Caco-2 (cell line): ENCODE data around the gene CAMK2G. TPM values are rescaled to one million over a fixed set of nuclear protein-coding genes. Genes with fewer than 3 reads are reported as not detected.

Source experiments
- BruUV-seq: library from RNA; stranded (reverse); fragments of 400-500 nt; replicated peaks from 2 replicates; lab custom pipeline; 2021; lab: Mats Ljungman, UMichigan
- CTCF ChIA-PET: fragments of 300-600 bp; sonication (Branson Sonifier 250); formaldehyde crosslinking; loops from one replicate; lab custom pipeline; 2022; ENCODE audit warnings: antibody characterized with exemption; lab: Charles Lee
- POLR2A ChIA-PET: fragments of 300-600 bp; sonication (Branson Sonifier 250); formaldehyde crosslinking; loops from one replicate; lab custom pipeline; 2022; ENCODE audit warnings: antibody characterized with exemption; lab: Charles Lee
- DNase-seq, 2 experiments: peaks; one replicate each; pipeline versions ENCODE4 v3.0.0 to v3.0.0-alpha.2; 2020 to 2022
- H3K27me3 ChIP-seq: replicated peaks from 2 replicates; pipeline ENCODE4 v1.6.0; 2011; ENCODE audit warnings: low read length; ENCODE audit not compliant: control insufficient read depth, insufficient read depth
- H3K36me3 ChIP-seq: 2 replicates; pipeline ENCODE4 v1.5.1; 2011; ENCODE audit warnings: low read length; ENCODE audit not compliant: control insufficient read depth, insufficient read depth
- H3K4me1 ChIP-seq: fragments of 250-450 bp; sonication (Bioruptor Pico); 2 replicates; pipeline ENCODE4 v1.5.1; 2020; ENCODE audit warnings: mild to moderate bottlenecking
- H3K4me3 ChIP-seq: 2 replicates; pipeline ENCODE4 v1.5.1; 2011; ENCODE audit warnings: low read depth, mild to moderate bottlenecking, control low read depth, low read length
- H3K9me3 ChIP-seq: fragments of 250-450 bp; sonication (Bioruptor Pico); 2 replicates; pipeline ENCODE4 v1.5.1; 2020; ENCODE audit warnings: mild to moderate bottlenecking, moderate library complexity
- H3K27ac Mint-ChIP-seq: one replicate; pipeline ENCODE4 v1.8.0; 2022; ENCODE audit warnings: mixed read lengths; ENCODE audit not compliant: unreplicated experiment
- H3K27me3 Mint-ChIP-seq: one replicate; pipeline ENCODE4 v1.8.0; 2022; ENCODE audit warnings: mixed read lengths; ENCODE audit not compliant: insufficient read depth, unreplicated experiment
- H3K36me3 Mint-ChIP-seq: one replicate; pipeline ENCODE4 v1.8.0; 2022; ENCODE audit warnings: mild to moderate bottlenecking, mixed read lengths; ENCODE audit not compliant: insufficient read depth, unreplicated experiment
- H3K4me1 Mint-ChIP-seq: one replicate; pipeline ENCODE4 v1.8.0; 2022; ENCODE audit warnings: low read depth, mixed read lengths; ENCODE audit not compliant: unreplicated experiment
- H3K4me3 Mint-ChIP-seq: one replicate; pipeline ENCODE4 v1.8.0; 2022; ENCODE audit warnings: mild to moderate bottlenecking, moderate library complexity, mixed read lengths; ENCODE audit not compliant: unreplicated experiment
- H3K9me3 Mint-ChIP-seq: one replicate; pipeline ENCODE4 v1.8.0; 2022; ENCODE audit warnings: mixed read lengths; ENCODE audit not compliant: unreplicated experiment
- CTCF ChIP-seq, 2 experiments: fragments of 200-600 bp in 1 of 2; IDR thresholded peaks; 1 replicate in 1 of 2; 2 replicates in 1 of 2; pipeline versions ENCODE4 v1.5.1 to v1.8.0; 2011 to 2022; ENCODE audit warnings: antibody characterized with exemption in 1 of 2, control low read depth in 1 of 2, inconsistent platforms in 1 of 2, low read depth in 1 of 2, low read length in 1 of 2, mild to moderate bottlenecking in 1 of 2, moderate library complexity in 1 of 2; ENCODE audit not compliant: insufficient read depth in 1 of 2, severe bottlenecking in 1 of 2, unreplicated experiment in 1 of 2
- intact Hi-C: fragments of 100-400 bp; cut with micrococcal nuclease; formaldehyde crosslinking; loops from one replicate; pipeline ENCODE4 v1.10.0; 2022; ENCODE audit not compliant: unreplicated experiment
- total RNA-seq: library from RNA; stranded (reverse); gene quantifications from 2 replicates; pipeline ENCODE4 v1.2.3, GENCODE V29; 2022

CAMK2G gene
- total RNA-seq, 1 experiment from 2014 or later: 78.8 TPM

- H3K36me3 ChIP-seq: no peaks in the 10 kb centered on the region
- H3K4me1 Mint-ChIP-seq: peaks cover 17% of the 10 kb centered on the region
- DNase-seq: no peak
- no peaks in the 10 kb centered on the region for H3K36me3 Mint-ChIP-seq
- H3K9me3 ChIP-seq: no peaks in the 10 kb centered on the region
- H3K9me3 Mint-ChIP-seq: no peaks in the 10 kb centered on the region
- no peak overlapping the region for H3K4me3 Mint-ChIP-seq
- no peaks in the 10 kb centered on the region for H3K27me3 Mint-ChIP-seq
- H3K27me3 ChIP-seq: no peaks in the 10 kb centered on the region
- CTCF ChIA-PET: interaction anchor here (2.0 to 6.2 kb wide), 2 partner anchors 13 to 30 kb away, joined by 5 to 60 read pairs; no protein-coding TSS in a partner anchor
- no TSS peak for BruUV-seq
- peaks cover 9% of the 10 kb centered on the region for H3K4me1 ChIP-seq
- no peak overlapping the region for H3K27ac Mint-ChIP-seq
- POLR2A ChIA-PET: no interaction called here
- TF ChIP-seq CTCF (IDR thresholded peaks at IDR 0.05; ENCODE audit: insufficient read depth in 1 of 2, low read depth in 1 of 2, low read length in 1 of 2, severe bottlenecking in 1 of 2, unreplicated experiment in 1 of 2): no peak
- intact Hi-C loops: no loop called here
- no peak overlapping the region for H3K4me3 ChIP-seq
Measured at GRCh38 chr10:73881221-73881919, 7.0 kb upstream of the CAMK2G start.

GRCh38 chr10:73879296-73880173, 5.2 kb upstream of the CAMK2G start:
- H3K4me1 Mint-ChIP-seq: peaks cover 17% of the 10 kb centered on the region

More at GRCh38 chr10:73879296-73880173, 5.2 kb upstream of the CAMK2G start:
- no peak overlapping the region for H3K4me3 ChIP-seq
- intact Hi-C loops: loop anchor here (1.0 to 10.0 kb wide), 2 partner anchors 30 to 95 kb away; partner anchors contain the start of genes CHCHD1 and ZSWIM8
- H3K27me3 ChIP-seq: no peaks in the 10 kb centered on the region
- H3K36me3 ChIP-seq: no peaks in the 10 kb centered on the region
- H3K9me3 ChIP-seq: no peaks in the 10 kb centered on the region
- no peaks in the 10 kb centered on the region for H3K9me3 Mint-ChIP-seq
- no peaks in the 10 kb centered on the region for H3K27me3 Mint-ChIP-seq
- peak; percentile 83 to 91 for DNase-seq
- ChIA-PET CTCF (interaction anchor here (0.5 to 6.2 kb wide), 24 partner anchors 15 to 224 kb away, joined by 3 to 60 read pairs (median 4); partner anchors contain the start of genes CHCHD1 and VCL), POLR2A (interaction anchor here (0.5 to 1.0 kb wide), 2 partner anchors 34 to 46 kb away, joined by 3 to 4 read pairs; no protein-coding TSS in a partner anchor)
- TF ChIP-seq CTCF (IDR thresholded peaks at IDR 0.05; ENCODE audit: insufficient read depth in 1 of 2, low read depth in 1 of 2, low read length in 1 of 2, severe bottlenecking in 1 of 2, unreplicated experiment in 1 of 2): peak; percentile 91 to 95
- BruUV-seq: no TSS peak
- no peak overlapping the region for H3K4me3 Mint-ChIP-seq
- H3K27ac Mint-ChIP-seq: no peak overlapping the region
- H3K36me3 Mint-ChIP-seq: no peaks in the 10 kb centered on the region
- peaks cover 25% of the 10 kb centered on the region for H3K4me1 ChIP-seq
